HTERT RPE-1 (cell line): ENCODE measurements around the gene DAP.
"Not testable (repeated sequence)": the region's sequence is repeated elsewhere in the genome, so short reads cannot be mapped to it uniquely, and the experiment has no call there.

Experiments used
- in situ Hi-C: fragments of 300-500 bp; cut with MboI; formaldehyde crosslinking; loops from 4 replicates; pipeline ENCODE4 v1.14.3; 2020; ENCODE audit warnings: low sequenced_read_pairs

DAP gene

GRCh38 chr5:10735569-10736276 is 25.3 kb downstream of the DAP start:
- in situ Hi-C loops: no loop called here

GRCh38 chr5:10734832-10735523 is 26.1 kb downstream of the DAP start:
- in situ Hi-C loops: no loop called here

- in situ Hi-C loops: no loop called here
These were observed 26.9 kb downstream of the DAP start for GRCh38 chr5:10734037-10734709.

- in situ Hi-C loops: no loop called here
These were observed 27.6 kb downstream of the DAP start for GRCh38 chr5:10733426-10733825.

- in situ Hi-C loops: no loop called here
These were observed 29.1 kb downstream of the DAP start for GRCh38 chr5:10731913-10732312.

GRCh38 chr5:10730043-10730351 is 31.0 kb downstream of the DAP start:
- in situ Hi-C loops: no loop called here

- in situ Hi-C loops: no loop called here
These were observed 31.6 kb downstream of the DAP start for GRCh38 chr5:10729320-10730042.

GRCh38 chr5:10728679-10729078 is 32.4 kb downstream of the DAP start:
- in situ Hi-C loops: no loop called here

- in situ Hi-C loops: no loop called here
These were observed 33.2 kb downstream of the DAP start for GRCh38 chr5:10727861-10728260.

- in situ Hi-C loops: no loop called here
These were observed 34.0 kb downstream of the DAP start for GRCh38 chr5:10726913-10727517.

- in situ Hi-C loops: no loop called here
These were observed 34.7 kb downstream of the DAP start for GRCh38 chr5:10726179-10726912.

GRCh38 chr5:10725636-10726035 is 35.4 kb downstream of the DAP start:
- in situ Hi-C loops: no loop called here

- in situ Hi-C loops: no loop called here
These were observed 36.1 kb downstream of the DAP start for GRCh38 chr5:10724781-10725507.

GRCh38 chr5:10723514-10723913 is 37.5 kb downstream of the DAP start:
- in situ Hi-C loops: no loop called here

GRCh38 chr5:10720766-10721165 is 40.3 kb downstream of the DAP start:
- in situ Hi-C loops: not testable (repeated sequence)

- in situ Hi-C loops: no loop called here
These were observed 41.1 kb downstream of the DAP start for GRCh38 chr5:10719965-10720364.

GRCh38 chr5:10718617-10719016 is 42.4 kb downstream of the DAP start:
- in situ Hi-C loops: not testable (repeated sequence)

GRCh38 chr5:10716825-10717224 is 44.2 kb downstream of the DAP start:
- in situ Hi-C loops: not testable (repeated sequence)

GRCh38 chr5:10715605-10716290 is 45.3 kb downstream of the DAP start:
- in situ Hi-C loops: no loop called here
